ENCODE data around the gene KLHDC8A. TPM values are rescaled to one million over a fixed set of nuclear protein-coding genes. Genes with fewer than 3 reads are reported as not detected.

KLHDC8A gene
- total RNA-seq, 1 donor from 2014 or later: 0.12 TPM

GRCh38 chr1:205293350-205294074 is 63.2 kb downstream of the KLHDC8A start:
- Mint-ChIP-seq H3K4me3 (ENCODE audit: unreplicated experiment) (no peak overlapping the region), H3K36me3 (ENCODE audit: low read depth) (no peaks in the 10 kb centered on the region), H3K27me3 (ENCODE audit: low read depth) (no peaks in the 10 kb centered on the region), H3K4me1 (ENCODE audit: low read depth) (peaks cover 50% of the 10 kb centered on the region), H3K9me3 (ENCODE audit: low read depth) (no peaks in the 10 kb centered on the region), H3K27ac (ENCODE audit: unreplicated experiment) (peak overlapping the region; percentile 90)
- TF ChIP-seq CTCF (IDR thresholded peaks at IDR 0.05): no peak
- no peak for DNase-seq (ENCODE audit: low spot score)

GRCh38 chr1:205291596-205291995 is 65.1 kb downstream of the KLHDC8A start:
- no peak for TF ChIP-seq CTCF (IDR thresholded peaks at IDR 0.05)
- Mint-ChIP-seq H3K27me3 (ENCODE audit: low read depth) (no peaks in the 10 kb centered on the region), H3K9me3 (ENCODE audit: low read depth) (no peaks in the 10 kb centered on the region), H3K27ac (ENCODE audit: unreplicated experiment) (no peak overlapping the region), H3K36me3 (ENCODE audit: low read depth) (no peaks in the 10 kb centered on the region), H3K4me3 (ENCODE audit: unreplicated experiment) (no peak overlapping the region), H3K4me1 (ENCODE audit: low read depth) (peaks cover 53% of the 10 kb centered on the region)
- DNase-seq (ENCODE audit: low spot score): no peak

GRCh38 chr1:205287767-205288559 is 68.8 kb downstream of the KLHDC8A start:
- no peak for TF ChIP-seq CTCF (IDR thresholded peaks at IDR 0.05)
- H3K4me1 Mint-ChIP-seq (ENCODE audit: low read depth): peaks cover 53% of the 10 kb centered on the region
- no peaks in the 10 kb centered on the region for H3K9me3 Mint-ChIP-seq (ENCODE audit: low read depth)
- no peak overlapping the region for H3K27ac Mint-ChIP-seq (ENCODE audit: unreplicated experiment)
- no peak for DNase-seq (ENCODE audit: low spot score)
- no peak overlapping the region for H3K4me3 Mint-ChIP-seq (ENCODE audit: unreplicated experiment)
- no peaks in the 10 kb centered on the region for H3K36me3 Mint-ChIP-seq (ENCODE audit: low read depth)
- H3K27me3 Mint-ChIP-seq (ENCODE audit: low read depth): no peaks in the 10 kb centered on the region

- Mint-ChIP-seq H3K9me3 (ENCODE audit: low read depth) (no peaks in the 10 kb centered on the region), H3K27ac (ENCODE audit: unreplicated experiment) (no peak overlapping the region), H3K4me1 (ENCODE audit: low read depth) (peaks cover 57% of the 10 kb centered on the region), H3K36me3 (ENCODE audit: low read depth) (no peaks in the 10 kb centered on the region), H3K27me3 (ENCODE audit: low read depth) (no peaks in the 10 kb centered on the region), H3K4me3 (ENCODE audit: unreplicated experiment) (no peak overlapping the region)
- no peak for TF ChIP-seq CTCF (IDR thresholded peaks at IDR 0.05)
- DNase-seq (ENCODE audit: low spot score): no peak
Observed at GRCh38 chr1:205287076-205287475, 69.6 kb downstream of the KLHDC8A start.

- H3K27ac Mint-ChIP-seq (ENCODE audit: unreplicated experiment): no peak overlapping the region
- no peaks in the 10 kb centered on the region for H3K27me3 Mint-ChIP-seq (ENCODE audit: low read depth)
- no peak for TF ChIP-seq CTCF (IDR thresholded peaks at IDR 0.05)
- peaks cover 57% of the 10 kb centered on the region for H3K4me1 Mint-ChIP-seq (ENCODE audit: low read depth)
- no peak overlapping the region for H3K4me3 Mint-ChIP-seq (ENCODE audit: unreplicated experiment)
- H3K9me3 Mint-ChIP-seq (ENCODE audit: low read depth): no peaks in the 10 kb centered on the region
- no peaks in the 10 kb centered on the region for H3K36me3 Mint-ChIP-seq (ENCODE audit: low read depth)
- DNase-seq (ENCODE audit: low spot score): no peak
Observed at GRCh38 chr1:205286335-205286950, 70.3 kb downstream of the KLHDC8A start.

Measured in chondrocyte (in vitro differentiated cells).